ENCODE results near the gene CERS3.

GRCh38 chr15:100542290-100542689 lies 13.5 kb upstream of the CERS3 start:
- no peak for TF ChIP-seq EZH2 (IDR thresholded peaks at IDR 0.05)
- no peak for TF ChIP-seq POLR2AphosphoS5 (IDR thresholded peaks at IDR 0.05; ENCODE audit: borderline replicate concordance, low read depth, low read length)
- TF ChIP-seq FOXP2 (optimal IDR thresholded peaks at IDR 0.05; ENCODE audit: control extremely low read depth, extremely low read length, insufficient read depth), result no peak
